ENCODE results near the gene ZNF213.

ZNF213 gene

GRCh38 chr16:3115561-3115960, 19.3 kb upstream of the ZNF213 start:
- Histone ChIP-seq H3K4me3 (ENCODE audit: low read depth, low read length) (no peak overlapping the region), H3K23ac (ENCODE audit: low read length) (no peak overlapping the region), H2BK5ac (ENCODE audit: low read depth, low read length, poor library complexity) (no peak overlapping the region), H3K18ac (ENCODE audit: low read length) (no peak overlapping the region), H2AK5ac (ENCODE audit: low read length) (no peak overlapping the region), H3K9ac (ENCODE audit: low read length) (no peak overlapping the region), H3K9me3 (ENCODE audit: insufficient read depth, low read depth, low read length) (no peaks in the 10 kb centered on the region), H2BK12ac (ENCODE audit: low read length) (no peak overlapping the region), H3K27ac (ENCODE audit: low read depth, low read length) (no peak overlapping the region), H4K91ac (ENCODE audit: low read depth, low read length) (no peak overlapping the region), H3K4ac (ENCODE audit: low read depth, low read length) (no peak overlapping the region), H3K27me3 (ENCODE audit: insufficient read depth, low read length) (no peaks in the 10 kb centered on the region), H3K79me2 (ENCODE audit: control insufficient read depth, insufficient read depth, low read length, poor library complexity) (peaks cover 4% of the 10 kb centered on the region), H3K4me1 (ENCODE audit: control insufficient read depth in 1 of 2, insufficient read depth in 2 of 2, low read length in 2 of 2) (peaks cover 19 to 21% of the 10 kb centered on the region in 2 experiments), H4K12ac (ENCODE audit: low read depth, low read length) (no peak overlapping the region), H3K79me1 (ENCODE audit: low read length) (peaks cover 3% of the 10 kb centered on the region), H2BK120ac (ENCODE audit: insufficient read depth, low read length, poor library complexity) (no peak overlapping the region), H2AFZ (ENCODE audit: insufficient read depth, low read length, poor library complexity) (no peak overlapping the region), H3K14ac (ENCODE audit: low read length) (no peak overlapping the region), H3K36me3 (ENCODE audit: control insufficient read depth in 1 of 2, insufficient read depth in 2 of 2, low read length in 2 of 2) (peaks cover 45 to 52% of the 10 kb centered on the region in 2 experiments), H3K4me2 (ENCODE audit: low read length) (no peak overlapping the region), H4K8ac (ENCODE audit: low read depth, low read length) (no peak overlapping the region)
- DNase-seq = no peak
- no CpG with 5 or more reads among the region's 14 CpGs for WGBS (ENCODE audit: extremely low coverage, insufficient coverage, insufficient read length)

DNA sequence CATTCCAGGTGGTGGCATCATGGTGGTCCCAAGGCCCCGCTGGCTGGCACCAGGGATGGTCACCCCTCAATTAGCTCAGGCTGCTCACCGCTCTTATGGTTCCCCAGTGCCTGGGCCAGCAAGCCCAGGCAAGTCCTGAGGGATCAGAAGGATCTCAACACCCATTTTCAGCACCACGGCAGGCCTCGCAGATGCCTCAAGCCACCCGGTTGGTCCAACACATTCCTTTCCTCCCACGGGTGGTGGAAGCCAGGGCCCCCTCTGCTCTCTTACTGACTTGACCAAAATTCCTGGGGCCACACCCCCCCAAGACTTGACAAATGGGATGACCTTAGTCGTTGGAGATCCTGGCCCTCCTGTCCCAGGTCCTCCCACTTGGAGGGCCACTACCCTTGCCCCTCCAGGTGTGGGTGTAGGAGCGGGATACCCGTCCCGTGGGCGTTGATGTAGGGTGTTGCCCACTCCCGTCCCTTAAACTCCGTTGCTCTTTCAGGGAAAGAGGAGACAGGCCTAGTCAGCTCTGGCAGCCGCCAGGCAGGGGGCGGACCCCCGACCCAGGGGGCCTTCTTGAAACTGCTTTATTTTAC, 16.5 kb upstream of the ZNF213 start:
- Histone ChIP-seq H3K4me3 (ENCODE audit: low read depth, low read length) (no peak overlapping the region), H4K8ac (ENCODE audit: low read depth, low read length) (no peak overlapping the region), H2BK120ac (ENCODE audit: insufficient read depth, low read length, poor library complexity) (no peak overlapping the region), H3K79me2 (ENCODE audit: control insufficient read depth, insufficient read depth, low read length, poor library complexity) (no peaks in the 10 kb centered on the region), H2AFZ (ENCODE audit: insufficient read depth, low read length, poor library complexity) (no peak overlapping the region), H3K79me1 (ENCODE audit: low read length) (no peaks in the 10 kb centered on the region), H3K27me3 (ENCODE audit: insufficient read depth, low read length) (no peaks in the 10 kb centered on the region), H3K14ac (ENCODE audit: low read length) (no peak overlapping the region), H3K23ac (ENCODE audit: low read length) (no peak overlapping the region), H3K9me3 (ENCODE audit: insufficient read depth, low read depth, low read length) (no peaks in the 10 kb centered on the region), H4K91ac (ENCODE audit: low read depth, low read length) (no peak overlapping the region), H2BK5ac (ENCODE audit: low read depth, low read length, poor library complexity) (no peak overlapping the region), H3K9ac (ENCODE audit: low read length) (no peak overlapping the region), H3K18ac (ENCODE audit: low read length) (no peak overlapping the region), H3K4ac (ENCODE audit: low read depth, low read length) (no peak overlapping the region), H3K27ac (ENCODE audit: low read depth, low read length) (no peak overlapping the region), H3K4me1 (ENCODE audit: control insufficient read depth in 1 of 2, insufficient read depth in 2 of 2, low read length in 2 of 2) (peaks cover 10 to 11% of the 10 kb centered on the region in 2 experiments), H2BK12ac (ENCODE audit: low read length) (no peak overlapping the region), H2AK5ac (ENCODE audit: low read length) (no peak overlapping the region), H4K12ac (ENCODE audit: low read depth, low read length) (no peak overlapping the region), H3K36me3 (ENCODE audit: control insufficient read depth in 1 of 2, insufficient read depth in 2 of 2, low read length in 2 of 2) (peaks cover 48 to 56% of the 10 kb centered on the region in 2 experiments), H3K4me2 (ENCODE audit: low read length) (no peak overlapping the region)
- WGBS (ENCODE audit: extremely low coverage, insufficient coverage, insufficient read length) = no CpG with 5 or more reads among the region's 16 CpGs
- no peak for DNase-seq

- Histone ChIP-seq H4K8ac (ENCODE audit: low read depth, low read length) (no peak overlapping the region), H3K18ac (ENCODE audit: low read length) (no peak overlapping the region), H3K4me2 (ENCODE audit: low read length) (no peak overlapping the region), H3K4ac (ENCODE audit: low read depth, low read length) (no peak overlapping the region), H3K27ac (ENCODE audit: low read depth, low read length) (no peak overlapping the region), H3K79me1 (ENCODE audit: low read length) (no peaks in the 10 kb centered on the region), H3K9ac (ENCODE audit: low read length) (no peak overlapping the region), H3K79me2 (ENCODE audit: control insufficient read depth, insufficient read depth, low read length, poor library complexity) (no peaks in the 10 kb centered on the region), H3K27me3 (ENCODE audit: insufficient read depth, low read length) (no peaks in the 10 kb centered on the region), H3K4me1 (ENCODE audit: control insufficient read depth in 1 of 2, insufficient read depth in 2 of 2, low read length in 2 of 2) (peaks cover 8% of the 10 kb centered on the region in 2 experiments), H3K23ac (ENCODE audit: low read length) (no peak overlapping the region), H2AFZ (ENCODE audit: insufficient read depth, low read length, poor library complexity) (no peak overlapping the region), H4K91ac (ENCODE audit: low read depth, low read length) (no peak overlapping the region), H2AK5ac (ENCODE audit: low read length) (no peak overlapping the region), H2BK120ac (ENCODE audit: insufficient read depth, low read length, poor library complexity) (no peak overlapping the region), H3K36me3 (ENCODE audit: control insufficient read depth in 1 of 2, insufficient read depth in 2 of 2, low read length in 2 of 2) (peaks cover 48 to 56% of the 10 kb centered on the region in 2 experiments), H3K4me3 (ENCODE audit: low read depth, low read length) (no peak overlapping the region), H2BK12ac (ENCODE audit: low read length) (no peak overlapping the region), H3K9me3 (ENCODE audit: insufficient read depth, low read depth, low read length) (no peaks in the 10 kb centered on the region), H2BK5ac (ENCODE audit: low read depth, low read length, poor library complexity) (no peak overlapping the region), H3K14ac (ENCODE audit: low read length) (no peak overlapping the region), H4K12ac (ENCODE audit: low read depth, low read length) (no peak overlapping the region)
- no CpG with 5 or more reads among the region's 20 CpGs for WGBS (ENCODE audit: extremely low coverage, insufficient coverage, insufficient read length)
- no peak for DNase-seq
Observed at GRCh38 chr16:3118846-3119245, 16.0 kb upstream of the ZNF213 start.

- Histone ChIP-seq H3K9me3 (ENCODE audit: insufficient read depth, low read depth, low read length) (no peaks in the 10 kb centered on the region), H3K9ac (ENCODE audit: low read length) (no peak overlapping the region), H3K79me2 (ENCODE audit: control insufficient read depth, insufficient read depth, low read length, poor library complexity) (no peaks in the 10 kb centered on the region), H3K4me1 (ENCODE audit: control insufficient read depth in 1 of 2, insufficient read depth in 2 of 2, low read length in 2 of 2) (peaks cover 3 to 5% of the 10 kb centered on the region in 2 experiments), H2BK5ac (ENCODE audit: low read depth, low read length, poor library complexity) (no peak overlapping the region), H3K4ac (ENCODE audit: low read depth, low read length) (no peak overlapping the region), H2AFZ (ENCODE audit: insufficient read depth, low read length, poor library complexity) (no peak overlapping the region), H3K36me3 (ENCODE audit: control insufficient read depth in 1 of 2, insufficient read depth in 2 of 2, low read length in 2 of 2) (peaks cover 48 to 55% of the 10 kb centered on the region in 2 experiments), H2BK120ac (ENCODE audit: insufficient read depth, low read length, poor library complexity) (no peak overlapping the region), H3K79me1 (ENCODE audit: low read length) (no peaks in the 10 kb centered on the region), H2AK5ac (ENCODE audit: low read length) (no peak overlapping the region), H3K18ac (ENCODE audit: low read length) (no peak overlapping the region), H4K8ac (ENCODE audit: low read depth, low read length) (no peak overlapping the region), H3K14ac (ENCODE audit: low read length) (no peak overlapping the region), H2BK12ac (ENCODE audit: low read length) (no peak overlapping the region), H4K91ac (ENCODE audit: low read depth, low read length) (no peak overlapping the region), H3K4me3 (ENCODE audit: low read depth, low read length) (no peak overlapping the region), H3K23ac (ENCODE audit: low read length) (no peak overlapping the region), H3K27ac (ENCODE audit: low read depth, low read length) (no peak overlapping the region), H3K4me2 (ENCODE audit: low read length) (no peak overlapping the region), H3K27me3 (ENCODE audit: insufficient read depth, low read length) (no peaks in the 10 kb centered on the region), H4K12ac (ENCODE audit: low read depth, low read length) (no peak overlapping the region)
- no CpG with 5 or more reads among the region's 33 CpGs for WGBS (ENCODE audit: extremely low coverage, insufficient coverage, insufficient read length)
- DNase-seq = no peak
Observed at GRCh38 chr16:3119286-3119685, 15.5 kb upstream of the ZNF213 start.

Data from trophoblast cell (in vitro differentiated cells and primary cell).